SKM-1 treated with dmso at 0.1 percent for 144 hours (cell line): ENCODE data around the gene STAT3.
A peak's percentile ranks its signal among the peaks of the same experiment; 100 is the strongest.
"Not testable (repeated sequence)": the region's sequence is repeated elsewhere in the genome, so short reads cannot be mapped to it uniquely, and the experiment has no call there.

Experiments used
- DNase-seq: peaks from one replicate; lab custom pipeline; 2025; ENCODE audit not compliant: unreplicated experiment; lab: John Stamatoyannopoulos, UW

STAT3 gene

GRCh38 chr17:42409523-42410318, 21.5 kb upstream of the STAT3 start:
- DNase-seq = no peak

- DNase-seq = no peak
These were observed 19.8 kb upstream of the STAT3 start for GRCh38 chr17:42408061-42408460.

- peak; percentile 56 for DNase-seq
These were observed 19.1 kb upstream of the STAT3 start for GRCh38 chr17:42407289-42407836.

DNA sequence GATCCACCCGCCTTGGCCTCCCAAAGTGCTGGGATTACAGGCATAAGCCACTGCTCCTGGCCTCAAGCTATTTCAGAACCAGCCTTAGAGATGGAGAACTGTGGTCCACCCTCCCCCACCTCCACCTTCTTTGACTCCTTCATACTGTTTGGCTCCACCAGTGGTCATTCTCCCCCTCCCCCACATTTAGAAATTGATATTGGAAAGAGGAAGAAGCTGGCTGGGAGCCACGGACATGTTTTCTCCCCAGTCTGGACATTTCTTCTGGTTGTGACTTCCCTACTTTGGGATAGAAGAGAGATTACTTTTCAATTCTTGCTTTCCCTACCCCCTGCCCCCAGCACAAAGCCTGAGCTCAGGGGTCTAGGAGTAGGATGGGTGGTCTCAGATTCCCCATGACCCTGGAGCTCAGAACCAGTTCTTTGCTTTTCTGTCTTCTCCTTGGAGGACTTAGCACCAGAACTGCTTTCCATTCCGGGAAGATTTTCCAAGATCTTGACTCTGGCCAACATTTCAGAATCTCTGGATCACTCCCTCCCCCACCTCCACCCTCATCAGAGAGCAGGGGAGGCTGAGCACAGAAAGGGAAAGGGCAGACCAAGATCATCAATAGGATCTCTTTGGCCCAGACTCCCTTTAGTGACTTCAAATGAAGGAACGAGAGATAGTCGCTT, 18.5 kb upstream of the STAT3 start:
- DNase-seq = peak; percentile 29

- DNase-seq = peak; percentile 67
These were observed 17.8 kb upstream of the STAT3 start for GRCh38 chr17:42405963-42406495.

GRCh38 chr17:42405076-42405475, 16.8 kb upstream of the STAT3 start:
- no peak for DNase-seq

- DNase-seq = no peak
These were observed 16.2 kb upstream of the STAT3 start for GRCh38 chr17:42404326-42405055.

GRCh38 chr17:42403150-42403549, 14.9 kb upstream of the STAT3 start:
- no peak for DNase-seq

DNA sequence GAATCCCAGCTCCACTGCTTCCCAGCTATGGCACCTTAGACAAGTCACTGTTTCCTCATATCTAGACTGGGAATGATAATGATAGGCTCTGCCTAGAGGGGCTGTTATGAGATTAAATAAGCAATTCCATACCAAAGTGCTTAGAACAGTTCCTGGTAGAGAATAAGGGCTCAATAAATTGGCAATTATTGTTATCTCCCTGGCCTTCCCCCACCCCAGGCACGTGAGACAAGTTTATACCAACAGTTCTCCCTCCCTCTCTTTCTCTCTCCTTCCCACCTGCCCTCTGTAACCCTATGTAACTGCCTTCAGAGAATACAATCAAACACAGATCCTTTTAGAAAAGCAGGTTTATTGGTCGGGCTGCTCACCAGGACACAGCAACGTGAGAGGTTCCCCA, 13.9 kb upstream of the STAT3 start:
- no peak for DNase-seq

DNA sequence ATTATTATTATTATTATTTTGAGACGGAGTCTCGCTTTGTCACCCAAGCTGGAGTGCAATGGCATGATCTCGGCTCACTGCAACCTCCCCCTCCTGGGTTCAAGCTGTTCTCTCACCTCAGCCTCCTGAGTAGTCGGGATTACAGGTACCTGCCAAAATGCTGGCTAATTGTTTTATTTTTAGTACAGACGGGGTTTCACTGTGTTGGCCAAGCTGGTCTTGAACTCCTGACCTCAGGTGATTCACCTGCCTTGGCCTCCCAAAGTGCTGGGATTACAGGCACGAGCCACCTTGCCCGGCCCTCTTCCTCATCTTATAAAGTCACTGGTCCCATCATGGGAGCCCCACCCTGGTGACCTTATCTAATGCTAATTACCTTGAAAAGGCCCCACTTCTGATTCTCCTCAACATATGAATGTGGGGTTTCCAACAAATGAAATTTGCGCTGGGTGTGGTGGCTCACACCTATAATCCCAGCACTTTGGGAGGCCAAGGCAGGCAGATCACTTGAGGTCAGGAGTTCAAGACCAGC, 12.7 kb upstream of the STAT3 start:
- DNase-seq = not testable (repeated sequence)

DNA sequence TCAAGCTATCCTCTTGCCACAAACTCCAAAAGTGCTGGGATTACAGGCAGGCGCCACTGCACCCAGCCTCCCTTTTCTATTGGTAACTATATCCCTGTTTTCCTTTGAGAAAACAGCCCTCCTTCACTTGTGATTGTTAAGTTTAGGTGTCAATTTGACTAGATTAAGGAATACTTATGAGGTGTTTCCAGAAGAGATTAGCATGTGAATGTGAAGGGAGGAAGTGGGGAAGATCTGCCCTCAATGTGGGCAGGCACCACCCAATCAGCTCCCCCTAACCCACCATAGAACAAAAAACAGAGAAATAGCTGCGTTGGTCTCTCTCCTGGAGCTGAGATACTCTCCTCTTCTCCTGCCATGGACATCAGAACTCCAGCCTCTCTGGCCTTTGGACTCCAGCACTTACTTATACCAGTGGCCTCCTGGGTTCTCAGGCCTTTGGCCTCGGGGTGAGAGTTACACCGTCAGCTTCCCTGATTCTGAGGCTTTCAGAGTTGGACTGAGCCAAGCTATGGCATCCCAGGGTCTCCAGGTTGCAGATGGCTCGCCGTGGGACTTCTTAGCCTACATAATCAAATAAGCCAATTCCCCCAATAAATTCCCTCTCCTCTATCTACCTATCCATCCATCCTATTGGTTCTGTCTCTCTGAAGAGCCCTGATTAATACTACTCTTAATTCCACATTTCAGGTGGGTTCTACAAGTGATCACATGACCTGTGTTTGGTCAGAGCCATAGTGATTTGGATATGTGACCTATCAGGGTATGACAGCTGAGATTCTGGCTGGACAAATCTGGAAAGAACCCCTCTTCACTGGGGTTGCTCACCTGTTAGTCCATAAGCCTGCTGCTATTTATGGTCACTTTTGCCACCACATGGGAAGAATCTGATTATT, 12.0 kb upstream of the STAT3 start:
- DNase-seq = no peak

DNA sequence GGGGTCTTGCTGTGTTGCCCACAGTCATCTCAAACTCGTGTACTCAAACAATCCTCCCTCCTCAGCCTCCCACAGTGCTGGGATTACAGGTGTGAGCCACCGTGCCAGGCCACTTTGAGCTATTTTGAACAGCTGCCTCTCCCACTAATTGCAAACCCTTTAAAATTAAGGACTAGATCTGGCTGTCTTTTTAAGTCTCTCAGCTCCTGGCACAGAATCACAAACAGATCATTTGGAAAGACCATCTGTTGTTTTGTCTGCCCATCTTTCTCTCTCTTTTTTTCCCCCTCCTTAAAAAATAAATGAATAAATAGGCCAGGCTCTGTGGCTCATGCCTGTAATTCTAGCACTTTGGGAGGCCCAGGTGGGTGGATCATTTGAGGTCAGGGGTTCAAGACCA, 10.9 kb upstream of the STAT3 start:
- no peak for DNase-seq

GRCh38 chr17:42395601-42396000, 7.4 kb upstream of the STAT3 start:
- not testable (repeated sequence) for DNase-seq

GRCh38 chr17:42394838-42395237, 6.6 kb upstream of the STAT3 start:
- no peak for DNase-seq

GRCh38 chr17:42392692-42393415, 4.6 kb upstream of the STAT3 start:
- no peak for DNase-seq

GRCh38 chr17:42391439-42391838, 3.2 kb upstream of the STAT3 start:
- not testable (repeated sequence) for DNase-seq

DNA sequence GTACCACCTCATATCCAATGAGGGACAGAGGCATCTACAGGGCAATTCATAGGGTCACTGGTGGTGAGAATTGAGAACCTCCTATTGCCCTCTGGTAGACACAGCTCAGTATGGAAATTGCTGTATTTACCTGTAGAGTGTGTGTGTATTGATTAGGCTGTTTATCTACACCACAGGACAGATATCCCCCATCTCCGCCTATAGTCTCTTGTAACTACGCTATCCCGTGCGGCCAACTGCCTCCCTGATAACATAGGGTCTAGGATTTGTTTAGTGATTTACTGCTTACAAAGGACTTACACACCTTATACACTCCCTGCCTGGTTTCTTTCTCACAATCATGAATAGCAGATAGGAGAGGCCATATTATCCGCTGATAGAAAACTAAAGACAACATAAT, 1.7 kb upstream of the STAT3 start:
- no peak for DNase-seq

DNA sequence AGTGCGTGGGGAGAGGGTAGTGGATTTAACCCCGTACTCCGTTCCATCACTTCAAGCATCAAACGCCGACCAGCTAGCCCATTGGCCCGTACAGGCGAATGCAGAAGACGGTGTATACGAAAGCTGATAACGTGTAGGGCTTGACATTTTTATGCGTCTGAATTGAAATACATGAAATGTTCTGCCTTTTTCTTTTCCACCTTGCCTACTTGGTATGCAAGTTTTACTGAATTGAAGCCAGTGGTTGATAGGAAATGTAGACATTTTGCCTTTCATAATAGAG, 834 bp upstream of the STAT3 start:
- no peak for DNase-seq

- DNase-seq = peak; percentile 56
These were observed 421 bp downstream of the STAT3 start for GRCh38 chr17:42387661-42388380.
